Stimulated activated naive CD8-positive, alpha-beta T cell treated with anti-CD3 and anti-CD28 coated beads, Interleukin-15, Interleukin-2, amounts not matched to agents 100 ng/mL and 50 ng/mL, for 24 hours (primary cell): ENCODE data around the gene ERG.
A peak's percentile ranks its signal among the peaks of the same experiment; 100 is the strongest.

Experiments
- H3K27ac Mint-ChIP-seq: one replicate; pipeline ENCODE4 v1.8.0; 2021; ENCODE audit warnings: mild to moderate bottlenecking, mixed read lengths
- H3K27me3 Mint-ChIP-seq: one replicate; pipeline ENCODE4 v1.8.0; 2021; ENCODE audit warnings: mixed read lengths
- H3K36me3 Mint-ChIP-seq: one replicate; pipeline ENCODE4 v1.8.0; 2021; ENCODE audit warnings: low read depth, mixed read lengths
- H3K4me1 Mint-ChIP-seq: one replicate; pipeline ENCODE4 v1.8.0; 2021; ENCODE audit warnings: low read depth, mixed read lengths
- H3K4me3 Mint-ChIP-seq: one replicate; pipeline ENCODE4 v1.8.0; 2021; ENCODE audit warnings: mild to moderate bottlenecking, mixed read lengths
- H3K9me3 Mint-ChIP-seq: one replicate; pipeline ENCODE4 v1.8.0; 2021; ENCODE audit warnings: mixed read lengths

The ERG gene

DNA sequence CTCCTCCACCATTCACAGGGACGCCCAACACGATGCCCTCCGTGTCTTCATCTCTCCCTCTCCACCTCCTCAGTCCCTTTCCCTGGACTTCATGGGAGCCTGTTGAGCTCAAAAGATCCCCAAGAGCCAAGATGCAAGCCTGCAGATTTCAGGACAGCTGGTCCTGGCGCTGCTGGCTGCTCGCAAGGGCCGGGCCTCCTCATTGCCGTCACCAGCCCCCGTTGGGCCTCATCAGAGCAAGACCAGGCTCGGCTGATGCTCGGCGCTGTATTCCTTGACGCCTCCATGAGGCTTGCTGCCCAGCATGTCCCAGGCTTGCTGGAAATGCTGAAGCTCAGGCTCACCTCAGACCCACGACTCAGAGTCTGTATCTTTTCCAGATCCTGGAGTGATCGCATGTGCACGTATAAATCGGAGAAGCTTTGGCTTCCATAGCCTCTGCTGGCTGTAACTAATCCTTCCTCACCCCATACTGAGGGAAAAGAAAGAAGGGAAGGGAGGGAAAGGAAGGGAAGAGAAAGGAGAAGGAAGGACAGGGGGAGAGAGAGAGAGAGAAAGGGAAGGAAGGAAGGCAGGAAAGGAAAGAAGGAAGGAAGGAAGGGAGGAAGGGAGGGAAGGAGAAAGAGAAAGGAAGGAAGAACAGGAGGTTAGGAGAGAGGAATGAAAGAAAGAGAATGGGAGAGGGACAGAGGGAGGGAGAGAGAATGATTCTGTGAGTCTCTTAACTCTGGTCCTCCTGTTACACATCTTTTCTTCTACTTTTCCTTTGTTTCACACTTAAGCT lies 146.9 kb downstream of the ERG start:
- no peaks in the 10 kb centered on the region for H3K9me3 Mint-ChIP-seq
- H3K27me3 Mint-ChIP-seq: peaks cover 19% of the 10 kb centered on the region
- peaks cover 11% of the 10 kb centered on the region for H3K4me1 Mint-ChIP-seq
- H3K36me3 Mint-ChIP-seq: no peaks in the 10 kb centered on the region
- no peak overlapping the region for H3K4me3 Mint-ChIP-seq
- no peak overlapping the region for H3K27ac Mint-ChIP-seq

DNA sequence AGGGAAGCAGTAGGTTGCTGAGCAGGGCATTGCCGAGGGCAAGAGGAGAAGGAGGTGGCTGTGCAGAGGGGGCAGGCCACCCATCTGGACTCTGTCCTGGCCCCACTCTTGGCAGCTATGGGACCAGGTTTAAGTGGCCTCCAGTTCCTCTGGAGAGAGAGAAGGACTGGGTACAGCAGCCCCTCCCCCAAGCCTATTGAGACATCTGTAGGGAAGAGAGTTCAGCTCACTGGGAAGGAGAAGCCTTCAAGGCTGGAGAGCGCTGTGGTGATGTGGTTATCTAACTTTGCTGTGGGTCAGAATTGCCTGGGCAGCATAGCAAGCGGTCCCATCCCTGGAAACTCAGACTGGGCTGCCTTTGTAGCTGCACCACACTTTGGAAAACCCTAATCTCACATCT lies 147.6 kb downstream of the ERG start:
- Mint-ChIP-seq H3K27ac (no peak overlapping the region), H3K27me3 (peaks cover 19% of the 10 kb centered on the region), H3K4me3 (no peak overlapping the region), H3K9me3 (no peaks in the 10 kb centered on the region), H3K36me3 (no peaks in the 10 kb centered on the region), H3K4me1 (peaks cover 11% of the 10 kb centered on the region)

DNA sequence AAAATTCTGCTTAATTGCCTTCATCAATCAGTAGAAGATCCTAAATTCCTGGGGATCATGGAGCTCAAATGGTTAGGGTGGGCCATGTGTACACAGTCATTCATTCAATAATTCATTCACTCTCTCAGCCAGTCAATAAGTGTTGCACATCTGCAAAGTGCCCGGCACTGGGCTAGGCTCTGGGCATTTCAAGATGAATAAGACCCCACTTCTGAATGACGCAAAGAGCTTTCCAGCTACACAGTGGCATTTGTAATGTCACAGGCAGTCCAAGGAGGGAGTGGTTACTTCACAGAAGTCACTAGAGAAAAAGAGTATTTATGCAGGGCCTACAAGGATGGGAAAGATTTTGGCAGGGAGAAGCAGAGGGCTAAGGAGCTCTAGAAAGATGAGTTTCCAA lies 148.3 kb downstream of the ERG start:
- Mint-ChIP-seq H3K36me3 (no peaks in the 10 kb centered on the region), H3K9me3 (no peaks in the 10 kb centered on the region), H3K4me3 (no peak overlapping the region), H3K27ac (no peak overlapping the region), H3K27me3 (peaks cover 18% of the 10 kb centered on the region), H3K4me1 (peaks cover 11% of the 10 kb centered on the region)

DNA sequence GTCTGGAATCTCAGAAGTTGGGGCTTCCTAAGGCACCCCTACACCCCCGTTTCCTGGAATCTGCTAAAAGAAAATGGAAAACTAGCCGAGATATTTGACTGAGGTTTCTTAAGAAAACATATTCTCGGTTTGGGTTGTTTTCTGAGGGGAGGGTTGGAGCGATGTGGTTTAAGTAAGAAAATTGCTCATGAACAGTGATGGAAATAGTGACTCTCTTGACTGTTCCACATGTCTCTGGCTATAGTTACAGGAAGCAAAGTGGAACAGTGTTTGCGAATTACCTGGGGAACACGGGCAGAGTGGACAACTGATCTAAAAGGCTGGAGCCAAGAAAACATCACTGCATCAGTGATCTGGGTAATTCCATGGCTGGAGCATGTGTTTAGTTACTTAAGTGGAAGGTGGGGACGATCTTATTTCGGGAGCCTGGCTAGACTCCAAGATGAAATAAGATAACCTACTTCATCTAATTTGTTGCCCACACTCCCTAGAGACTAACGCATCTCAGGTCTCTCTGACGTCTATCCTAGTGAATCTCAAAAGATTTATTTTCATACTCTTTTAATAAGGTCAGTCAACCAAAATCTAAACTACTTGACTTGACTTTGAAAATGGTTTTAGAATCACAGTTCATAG lies 149.0 kb downstream of the ERG start:
- Mint-ChIP-seq H3K9me3 (no peaks in the 10 kb centered on the region), H3K36me3 (no peaks in the 10 kb centered on the region), H3K27ac (peak overlapping the region; percentile 26), H3K4me1 (peaks cover 11% of the 10 kb centered on the region), H3K27me3 (peaks cover 14% of the 10 kb centered on the region), H3K4me3 (no peak overlapping the region)

DNA sequence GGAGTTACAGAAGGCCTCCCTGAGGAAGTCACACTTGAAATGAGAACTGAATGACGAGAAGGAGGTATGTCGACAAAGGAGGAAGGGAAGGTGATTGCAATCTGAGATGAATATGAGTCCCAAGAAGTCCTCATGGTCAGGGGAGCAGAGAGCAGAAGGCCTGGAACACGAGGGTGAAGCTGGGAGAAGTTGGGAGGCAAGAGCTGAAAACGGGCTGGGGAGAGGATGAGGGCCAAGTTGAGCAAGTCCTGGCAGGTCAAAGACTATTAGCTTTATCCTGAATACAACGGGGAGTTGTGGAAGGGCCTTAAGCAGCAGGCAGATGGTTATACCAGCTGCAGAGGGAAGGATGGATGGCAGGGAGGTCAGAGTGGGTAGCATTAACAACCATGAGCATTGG lies 152.0 kb downstream of the ERG start:
- Mint-ChIP-seq H3K9me3 (no peaks in the 10 kb centered on the region), H3K4me3 (no peak overlapping the region), H3K36me3 (no peaks in the 10 kb centered on the region), H3K4me1 (peaks cover 11% of the 10 kb centered on the region), H3K27me3 (peaks cover 11% of the 10 kb centered on the region), H3K27ac (no peak overlapping the region)

DNA sequence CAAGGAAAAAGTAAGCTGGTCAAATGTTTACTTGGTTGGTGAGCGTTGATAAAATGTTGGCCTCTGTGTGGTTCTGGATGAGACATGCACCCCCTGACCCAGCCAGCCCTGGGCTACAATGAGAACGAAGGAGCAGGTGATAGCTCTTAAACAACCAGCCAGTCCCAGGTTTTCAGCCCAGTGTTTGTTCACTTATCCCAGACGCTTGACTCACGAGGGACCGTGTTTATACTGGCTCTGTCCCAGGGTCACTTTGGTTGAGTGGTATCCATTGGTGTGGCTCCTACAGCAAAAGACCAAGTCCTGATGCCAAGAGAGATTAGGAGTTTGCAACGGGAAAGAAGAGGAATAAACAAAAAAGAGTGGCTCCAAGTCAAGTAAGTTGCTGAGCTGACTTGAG lies 154.6 kb downstream of the ERG start:
- peaks cover 4% of the 10 kb centered on the region for H3K4me1 Mint-ChIP-seq
- H3K36me3 Mint-ChIP-seq: no peaks in the 10 kb centered on the region
- no peak overlapping the region for H3K4me3 Mint-ChIP-seq
- H3K27me3 Mint-ChIP-seq: peaks cover 9% of the 10 kb centered on the region
- H3K9me3 Mint-ChIP-seq: no peaks in the 10 kb centered on the region
- no peak overlapping the region for H3K27ac Mint-ChIP-seq

DNA sequence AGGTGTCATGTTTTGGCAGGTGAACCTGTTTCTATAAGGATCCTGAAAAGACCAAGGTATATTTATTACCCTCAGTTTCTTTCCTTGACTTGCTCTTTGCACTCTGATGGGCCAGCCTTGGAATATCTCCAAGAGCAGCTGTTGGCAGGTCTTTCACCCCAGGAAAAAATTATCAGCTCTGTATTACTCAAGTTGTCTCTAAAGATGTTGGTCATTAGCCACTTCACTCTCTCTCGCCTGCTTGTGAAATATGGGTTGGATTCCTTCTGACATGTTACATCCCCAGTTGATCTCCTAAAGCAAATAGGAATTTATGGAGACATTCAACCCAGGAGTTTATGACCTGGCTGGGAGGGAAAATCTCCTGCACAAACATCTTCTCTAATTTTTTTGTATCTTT lies 155.5 kb downstream of the ERG start:
- Mint-ChIP-seq H3K9me3 (no peaks in the 10 kb centered on the region), H3K27me3 (peaks cover 9% of the 10 kb centered on the region), H3K4me1 (no peaks in the 10 kb centered on the region), H3K36me3 (no peaks in the 10 kb centered on the region), H3K27ac (no peak overlapping the region), H3K4me3 (no peak overlapping the region)

DNA sequence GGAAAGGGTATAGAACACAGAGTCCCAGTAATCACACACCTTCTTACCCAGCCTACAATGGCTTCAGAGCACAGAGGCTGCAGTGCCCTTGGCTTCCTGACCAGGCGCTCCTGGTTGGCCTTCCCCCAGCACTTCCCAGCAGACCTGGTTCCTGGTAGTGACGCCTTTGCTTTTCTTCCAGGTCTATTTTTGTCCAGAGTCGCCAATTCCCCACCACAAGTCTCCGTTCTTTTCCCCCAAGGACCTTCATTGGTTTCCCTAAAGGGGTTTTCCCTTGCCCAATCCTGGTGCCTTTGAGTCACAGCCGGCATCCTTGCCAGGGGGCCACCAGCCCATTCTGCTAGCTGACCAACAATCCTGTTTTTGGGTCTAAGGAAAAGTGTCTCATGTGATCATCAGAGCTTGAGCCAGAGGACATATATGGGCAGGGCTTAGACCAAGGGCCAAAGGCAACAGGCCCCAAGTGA lies 156.7 kb downstream of the ERG start:
- no peaks in the 10 kb centered on the region for H3K4me1 Mint-ChIP-seq

DNA sequence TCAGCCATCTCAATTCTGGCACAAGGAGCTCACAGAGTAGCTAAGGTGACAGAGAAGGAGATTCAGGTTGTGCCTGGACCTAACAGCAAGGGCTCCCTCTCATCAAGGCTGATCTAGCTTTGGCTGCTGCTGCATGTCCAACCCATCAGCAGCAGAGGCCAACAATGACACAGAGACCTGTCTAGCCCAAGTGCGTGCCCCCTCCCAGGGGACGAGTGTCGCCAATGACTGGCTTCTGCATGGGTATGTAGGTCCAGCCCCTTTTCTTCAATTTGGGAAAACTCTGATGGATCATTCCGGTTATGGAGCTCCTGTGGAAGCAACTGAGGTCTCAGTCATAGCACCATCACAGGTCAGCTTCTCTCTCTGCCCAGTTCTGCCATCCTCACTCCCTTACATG lies 158.1 kb downstream of the ERG start:
- H3K9me3 Mint-ChIP-seq: no peaks in the 10 kb centered on the region
- H3K4me3 Mint-ChIP-seq: no peak overlapping the region
- peaks cover 3% of the 10 kb centered on the region for H3K27me3 Mint-ChIP-seq
- no peak overlapping the region for H3K27ac Mint-ChIP-seq
- no peaks in the 10 kb centered on the region for H3K4me1 Mint-ChIP-seq
- no peaks in the 10 kb centered on the region for H3K36me3 Mint-ChIP-seq

More for the DNA sequence above, 156.7 kb downstream of the ERG start:
- no peaks in the 10 kb centered on the region for H3K9me3 Mint-ChIP-seq
- H3K27ac Mint-ChIP-seq: no peak overlapping the region
- no peaks in the 10 kb centered on the region for H3K36me3 Mint-ChIP-seq
- peaks cover 9% of the 10 kb centered on the region for H3K27me3 Mint-ChIP-seq
- H3K4me3 Mint-ChIP-seq: no peak overlapping the region

DNA sequence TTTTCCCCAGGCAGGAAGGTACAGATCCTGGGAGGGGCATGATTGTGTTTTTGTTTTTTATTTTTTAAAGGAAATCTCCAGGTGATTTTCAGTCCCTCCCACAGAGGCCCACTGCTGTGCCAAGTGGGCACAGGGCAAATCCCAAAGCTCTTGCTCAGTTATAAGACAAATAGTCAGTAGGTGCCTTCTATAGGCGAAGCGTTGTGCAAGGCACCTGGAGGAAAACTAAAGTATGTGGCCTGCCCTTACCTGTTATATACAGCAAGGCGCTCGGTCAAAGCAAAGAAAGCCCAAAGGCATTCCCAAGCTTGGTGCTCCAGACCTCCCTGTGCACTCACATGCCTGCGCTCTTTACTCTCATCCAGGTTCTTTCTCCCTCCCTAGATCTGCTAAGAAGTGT lies 160.5 kb downstream of the ERG start:
- H3K4me3 Mint-ChIP-seq: no peak overlapping the region
- no peak overlapping the region for H3K27ac Mint-ChIP-seq
- no peaks in the 10 kb centered on the region for H3K36me3 Mint-ChIP-seq
- peaks cover 3% of the 10 kb centered on the region for H3K27me3 Mint-ChIP-seq
- no peaks in the 10 kb centered on the region for H3K9me3 Mint-ChIP-seq
- no peaks in the 10 kb centered on the region for H3K4me1 Mint-ChIP-seq

DNA sequence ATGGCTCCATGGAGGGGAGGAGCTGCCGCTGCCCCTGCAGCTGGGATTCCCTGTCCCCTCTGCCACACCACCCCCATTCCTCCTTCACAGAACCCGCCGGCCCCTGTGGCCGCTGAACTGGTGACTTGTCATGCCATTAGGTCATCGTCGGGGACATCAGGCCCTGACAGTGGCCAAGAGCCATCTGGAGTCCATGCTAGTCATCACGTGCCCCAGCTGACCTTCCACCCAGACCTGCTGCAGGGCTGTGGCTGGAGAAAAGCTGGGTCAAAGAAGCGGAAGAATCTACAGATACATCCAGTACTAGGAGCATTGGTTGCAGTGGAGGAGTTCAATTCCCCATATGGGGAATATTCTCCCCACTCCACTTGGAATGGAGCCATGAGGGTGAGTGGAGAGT lies 163.4 kb downstream of the ERG start:
- Mint-ChIP-seq H3K4me1 (no peaks in the 10 kb centered on the region), H3K4me3 (no peak overlapping the region), H3K27ac (no peak overlapping the region)

DNA sequence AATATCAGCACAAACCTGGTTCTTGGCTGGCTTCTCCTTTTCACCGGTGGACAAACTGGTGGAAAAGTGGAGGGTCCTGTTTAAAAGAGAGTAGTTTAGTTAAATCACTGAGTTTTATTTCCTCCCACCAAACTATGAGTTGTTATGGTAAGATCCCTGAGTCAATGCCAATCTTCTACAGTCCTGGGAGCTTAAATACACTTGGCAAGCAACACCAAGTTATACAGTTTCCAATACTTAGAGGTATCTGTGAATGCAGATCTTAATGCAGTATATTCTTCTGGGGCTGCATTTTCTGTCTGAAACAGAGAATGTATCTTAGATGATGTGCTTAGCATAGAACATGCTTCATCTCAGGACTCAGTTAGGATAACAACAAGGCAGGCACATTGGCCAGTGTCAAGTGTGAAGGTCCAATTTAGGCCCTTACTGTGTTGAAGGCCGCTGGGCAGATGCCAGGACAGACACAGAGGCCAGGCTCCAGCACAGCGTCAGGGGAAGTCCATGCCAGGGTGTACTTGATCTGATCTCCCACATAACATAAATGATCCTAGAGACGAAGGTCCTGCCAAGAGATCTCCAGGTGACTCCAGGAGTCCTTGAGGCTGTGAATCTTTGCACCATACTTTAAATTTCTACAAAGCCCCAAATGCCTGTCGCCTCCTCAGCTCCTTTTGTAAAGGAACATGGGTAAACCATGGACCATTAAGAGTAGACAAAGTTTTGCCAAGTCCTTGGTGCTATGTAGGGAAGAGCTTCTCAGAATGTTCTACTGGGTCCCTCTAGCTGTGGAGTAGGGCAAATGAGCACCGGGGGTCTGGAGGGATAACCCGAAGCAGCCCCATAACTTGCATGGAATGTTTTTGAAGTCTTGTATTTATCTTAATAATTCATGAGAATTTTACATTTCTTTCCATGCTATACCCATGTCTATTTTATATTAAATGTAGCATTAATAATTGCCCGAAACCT lies 164.7 kb downstream of the ERG start:
- H3K27me3 Mint-ChIP-seq: no peaks in the 10 kb centered on the region
- H3K27ac Mint-ChIP-seq: no peak overlapping the region
- H3K4me3 Mint-ChIP-seq: no peak overlapping the region
- H3K4me1 Mint-ChIP-seq: no peaks in the 10 kb centered on the region
- H3K36me3 Mint-ChIP-seq: no peaks in the 10 kb centered on the region
- H3K9me3 Mint-ChIP-seq: no peaks in the 10 kb centered on the region

More for the DNA sequence above, 163.4 kb downstream of the ERG start:
- Mint-ChIP-seq H3K9me3 (no peaks in the 10 kb centered on the region), H3K36me3 (no peaks in the 10 kb centered on the region), H3K27me3 (no peaks in the 10 kb centered on the region)

DNA sequence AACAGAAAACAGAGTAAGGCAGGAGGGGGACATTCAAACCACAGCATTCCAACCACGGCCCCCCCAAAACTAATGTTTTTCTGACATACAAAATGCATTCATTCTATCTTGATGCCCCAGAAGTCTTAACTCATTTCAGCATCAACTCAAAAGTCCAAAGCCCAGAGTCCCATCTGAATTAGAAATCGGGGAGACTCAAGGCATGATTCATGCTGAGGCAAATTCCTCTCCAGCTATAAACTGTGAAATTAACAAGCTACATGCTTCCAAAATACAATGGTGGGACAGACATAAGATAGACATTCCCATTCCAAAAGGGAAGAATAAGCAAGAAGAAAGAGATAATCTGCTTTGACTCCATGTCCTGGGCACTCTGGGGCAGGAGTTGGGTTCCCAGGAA lies 167.6 kb downstream of the ERG start:
- no peak overlapping the region for H3K27ac Mint-ChIP-seq
- peaks cover 3% of the 10 kb centered on the region for H3K4me1 Mint-ChIP-seq
- H3K9me3 Mint-ChIP-seq: no peaks in the 10 kb centered on the region
- H3K36me3 Mint-ChIP-seq: no peaks in the 10 kb centered on the region
- H3K27me3 Mint-ChIP-seq: no peaks in the 10 kb centered on the region
- H3K4me3 Mint-ChIP-seq: no peak overlapping the region
